ENCODE measurements around the gene ATOSA.
A peak's percentile ranks its signal among the peaks of the same experiment; 100 is the strongest.

The ATOSA gene

GRCh38 chr15:52651868-52652267, 27.3 kb downstream of the ATOSA start:
- peak; percentile 71 for DNase-seq (ENCODE audit: low read depth)

- DNase-seq (ENCODE audit: low read depth), result no peak
Observed at GRCh38 chr15:52651114-52651513, 28.1 kb downstream of the ATOSA start.

DNA sequence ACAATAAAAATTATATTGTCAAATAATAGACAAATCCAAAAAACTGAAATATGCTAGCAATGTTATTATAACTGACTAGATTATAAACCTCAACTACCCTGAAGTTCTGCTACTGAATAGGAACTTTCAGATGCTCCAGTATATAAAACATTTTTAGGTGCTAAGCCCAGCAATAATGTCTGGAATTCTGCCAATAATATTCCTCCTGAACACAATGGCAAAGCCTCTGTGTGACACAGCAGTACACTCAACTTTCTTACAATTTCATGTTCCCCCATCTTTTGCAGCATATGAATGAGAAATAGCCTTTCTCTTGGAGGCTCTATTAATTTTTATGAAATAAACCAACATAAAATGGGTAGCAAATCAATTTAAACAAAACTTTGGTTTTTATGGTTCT, 29.5 kb downstream of the ATOSA start:
- no peak for DNase-seq (ENCODE audit: low read depth)

GRCh38 chr15:52645916-52646315, 33.3 kb downstream of the ATOSA start:
- DNase-seq (ENCODE audit: low read depth), result no peak

GRCh38 chr15:52642386-52643361, 36.5 kb downstream of the ATOSA start:
- peak; percentile 81 for DNase-seq (ENCODE audit: low read depth)

DNA sequence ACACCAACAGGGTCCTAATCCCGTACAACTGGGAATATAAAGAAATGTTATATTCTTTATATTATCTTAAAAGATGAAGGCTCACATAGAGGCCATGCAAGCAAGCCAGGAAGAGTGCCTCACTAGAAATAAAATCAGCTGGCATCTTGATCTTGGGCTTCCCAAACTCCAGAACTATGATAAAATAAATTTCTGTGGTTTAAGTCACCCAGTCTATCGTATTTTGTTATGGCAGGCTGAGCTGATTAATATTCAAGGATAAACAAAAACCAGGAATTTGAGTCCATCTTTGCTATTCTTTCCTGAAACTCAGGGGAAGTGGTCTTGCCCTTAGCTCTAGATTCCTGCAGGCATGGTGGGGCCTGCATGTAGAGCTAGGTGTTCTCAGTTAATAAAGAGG, 42.7 kb downstream of the ATOSA start:
- DNase-seq (ENCODE audit: low read depth), result no peak

DNA sequence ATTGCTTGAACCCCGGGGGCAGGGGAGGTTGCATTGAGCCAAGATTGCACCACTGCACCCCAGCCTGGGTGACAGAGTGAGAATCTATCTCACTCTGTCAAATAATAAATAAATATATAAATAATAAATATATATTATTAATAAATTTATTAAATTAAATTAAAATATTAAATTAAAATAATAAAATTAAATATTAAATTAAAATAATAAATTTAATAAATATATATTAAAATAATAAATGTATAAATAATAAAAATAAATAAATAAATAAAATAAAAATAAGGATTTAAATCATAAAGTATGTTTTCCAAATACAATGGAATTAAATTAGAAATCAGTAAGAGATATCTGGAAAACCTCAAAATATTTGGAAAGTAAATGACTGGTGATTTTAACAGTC, 43.3 kb downstream of the ATOSA start:
- DNase-seq (ENCODE audit: low read depth), result no peak
